Muscle layer of duodenum (tissue), 2 donors: Measurements from ENCODE around the gene DNMT3A.

Source experiments
- H3K27ac ChIP-seq: one replicate; pipeline ENCODE4 v1.7.0; 2013; ENCODE audit warnings: mild to moderate bottlenecking, low read length
- H3K27me3 ChIP-seq: one replicate; pipeline ENCODE4 v1.7.0; 2013; ENCODE audit warnings: low read depth, mild to moderate bottlenecking, control low read depth, low read length
- H3K36me3 ChIP-seq, 2 donors: one replicate each; pipeline ENCODE4 v1.7.0; 2013; ENCODE audit warnings: low read length in 2 of 2, control low read depth in 1 of 2, mild to moderate bottlenecking in 1 of 2; ENCODE audit not compliant: insufficient read depth in 2 of 2, control insufficient read depth in 1 of 2
- H3K4me1 ChIP-seq, 2 donors: one replicate each; pipeline ENCODE4 v1.7.0; 2013; ENCODE audit warnings: low read length in 2 of 2, mild to moderate bottlenecking in 2 of 2, control low read depth in 1 of 2, moderate library complexity in 1 of 2; ENCODE audit not compliant: insufficient read depth in 2 of 2, control insufficient read depth in 1 of 2
- H3K4me3 ChIP-seq, 2 donors: one replicate each; pipeline ENCODE4 v1.7.0; 2013; ENCODE audit warnings: low read length in 2 of 2, low read depth in 1 of 2, mild to moderate bottlenecking in 1 of 2
- H3K9me3 ChIP-seq, 2 donors: one replicate each; pipeline ENCODE4 v1.7.0; 2013; ENCODE audit warnings: low read length in 2 of 2, control low read depth in 1 of 2, mild to moderate bottlenecking in 1 of 2; ENCODE audit not compliant: control insufficient read depth in 1 of 2
- donor health status: healthy.

DNMT3A gene

DNA sequence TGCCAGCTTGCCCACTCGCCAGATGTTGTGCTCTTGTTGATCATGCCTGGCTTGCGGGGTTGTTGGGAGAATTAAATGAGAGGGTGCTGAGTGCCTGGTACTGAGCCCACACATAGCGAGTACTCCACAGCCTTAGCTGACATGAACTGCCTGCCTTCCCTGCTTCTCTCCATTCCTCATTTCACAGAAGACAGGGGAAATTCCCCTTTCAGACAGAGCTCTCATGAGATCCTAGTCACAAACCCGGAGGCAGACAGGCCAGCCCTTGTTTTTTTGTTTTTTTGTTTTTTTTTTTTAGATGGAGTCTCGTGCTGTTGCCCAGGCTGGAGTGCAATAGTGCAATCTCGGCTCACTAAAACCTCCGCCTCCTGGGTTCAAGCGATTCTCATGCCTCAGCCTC is 17.1 kb upstream of the DNMT3A start:
- peaks cover 3 to 4% of the 10 kb centered on the region in 2 donors for H3K4me1 ChIP-seq
- H3K4me3 ChIP-seq = no peak overlapping the region
- H3K36me3 ChIP-seq = no peaks in the 10 kb centered on the region
- no peak overlapping the region for H3K27ac ChIP-seq
- H3K9me3 ChIP-seq = no peaks in the 10 kb centered on the region
- no peaks in the 10 kb centered on the region for H3K27me3 ChIP-seq

DNA sequence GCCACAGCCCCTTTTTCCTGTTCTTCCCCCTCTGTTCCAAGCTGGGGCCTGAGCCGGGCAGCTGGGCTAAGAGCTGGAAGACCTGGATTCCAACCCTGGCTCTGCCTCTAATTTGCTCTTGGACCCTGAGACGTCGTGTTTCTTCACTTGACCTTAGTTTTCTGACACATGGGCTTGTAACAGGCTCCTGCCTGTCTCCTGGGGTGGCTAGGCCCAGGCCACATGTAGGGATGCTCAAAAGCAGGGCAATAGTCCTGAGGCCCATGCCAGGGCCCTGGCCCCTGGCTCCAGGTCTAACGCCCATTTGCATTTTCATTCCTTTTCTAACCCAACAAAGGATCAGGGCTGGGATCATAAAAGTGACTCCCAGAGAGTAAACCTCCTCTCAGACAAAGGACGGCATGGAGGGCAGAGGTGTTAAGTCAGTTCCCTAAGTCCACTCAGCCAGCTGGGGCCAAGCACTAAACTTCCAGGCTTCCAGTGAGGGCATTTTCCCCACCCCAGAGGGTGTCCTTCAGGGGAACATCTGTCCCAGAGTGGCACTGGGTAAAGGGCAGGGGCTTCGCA is 16.6 kb upstream of the DNMT3A start:
- no peaks in the 10 kb centered on the region for H3K27me3 ChIP-seq
- H3K4me3 ChIP-seq = no peak overlapping the region
- no peak overlapping the region for H3K27ac ChIP-seq
- H3K36me3 ChIP-seq = no peaks in the 10 kb centered on the region
- no peaks in the 10 kb centered on the region for H3K9me3 ChIP-seq
- H3K4me1 ChIP-seq = peaks cover 3 to 4% of the 10 kb centered on the region in 2 donors

GRCh38 chr2:25356088-25356487 is 14.4 kb upstream of the DNMT3A start:
- H3K36me3 ChIP-seq = no peaks in the 10 kb centered on the region
- H3K4me1 ChIP-seq = no peaks in the 10 kb centered on the region
- no peak overlapping the region for H3K27ac ChIP-seq
- H3K4me3 ChIP-seq = no peak overlapping the region
- H3K9me3 ChIP-seq = no peaks in the 10 kb centered on the region
- no peaks in the 10 kb centered on the region for H3K27me3 ChIP-seq

DNA sequence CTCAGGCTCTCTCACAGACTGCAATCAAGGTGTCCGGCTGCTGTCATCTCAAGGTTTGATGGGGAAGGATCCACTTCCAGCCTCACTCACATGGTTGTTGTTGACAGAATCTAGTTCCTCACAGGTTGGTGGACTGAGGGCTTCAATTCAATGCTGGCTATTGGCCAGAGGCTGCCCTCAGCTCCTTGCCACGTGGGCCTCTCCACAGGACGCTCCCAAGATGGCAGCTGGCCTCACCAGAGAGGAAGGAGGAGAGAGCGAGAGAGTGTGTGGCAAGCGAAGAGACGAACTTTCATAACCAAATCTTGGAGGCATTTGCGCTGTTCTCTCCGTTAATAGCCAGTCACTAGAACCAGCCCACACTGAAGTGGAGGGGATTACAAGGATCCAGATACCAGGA is 13.5 kb upstream of the DNMT3A start:
- Histone ChIP-seq H3K36me3 (no peaks in the 10 kb centered on the region), H3K4me1 (no peaks in the 10 kb centered on the region), H3K9me3 (no peaks in the 10 kb centered on the region), H3K27me3 (no peaks in the 10 kb centered on the region), H3K4me3 (no peak overlapping the region), H3K27ac (no peak overlapping the region)

DNA sequence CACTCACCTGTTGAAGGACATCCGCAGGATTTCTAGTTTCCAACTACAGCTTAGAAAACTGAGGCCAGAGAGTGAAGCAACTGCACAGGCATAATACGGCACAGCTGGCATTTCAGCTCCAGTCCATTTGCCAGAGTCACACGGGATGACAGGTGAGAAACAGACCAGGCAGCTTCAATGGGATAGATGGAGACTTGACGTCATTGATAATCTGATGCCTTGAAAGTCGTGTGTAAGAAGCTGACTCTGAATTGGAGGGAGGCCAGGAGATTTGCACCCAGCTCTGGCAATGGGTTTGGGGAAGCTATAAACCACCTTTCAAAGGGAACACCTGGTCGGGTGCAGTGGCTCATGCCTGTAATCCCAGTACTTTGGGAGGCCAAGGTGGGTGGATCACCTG is 12.4 kb upstream of the DNMT3A start:
- H3K4me1 ChIP-seq = no peaks in the 10 kb centered on the region
- no peaks in the 10 kb centered on the region for H3K9me3 ChIP-seq
- no peak overlapping the region for H3K4me3 ChIP-seq

DNA sequence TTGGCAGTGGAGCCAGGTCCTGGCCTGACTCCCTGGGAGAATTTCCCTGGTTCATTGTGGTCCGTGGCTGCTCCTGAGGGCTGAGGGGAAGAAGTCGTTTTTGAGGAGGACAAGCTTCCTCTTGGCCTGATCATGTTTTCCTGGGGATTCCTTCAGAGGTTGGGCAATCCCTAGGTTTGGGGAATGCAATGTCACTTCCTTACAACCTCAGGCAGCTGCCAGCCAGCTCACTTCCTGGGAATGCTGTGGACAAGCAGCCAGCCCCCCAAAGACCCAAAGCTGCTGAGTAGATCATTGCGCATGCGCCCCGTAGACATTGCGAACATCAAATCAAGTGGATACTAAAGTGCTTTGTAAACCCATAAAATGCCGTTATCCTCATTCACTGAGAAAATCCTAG is 7.7 kb upstream of the DNMT3A start:
- Histone ChIP-seq H3K4me3 (no peak overlapping the region), H3K27me3 (no peaks in the 10 kb centered on the region), H3K27ac (no peak overlapping the region), H3K36me3 (no peaks in the 10 kb centered on the region), H3K9me3 (no peaks in the 10 kb centered on the region), H3K4me1 (peaks cover 0 to 5% of the 10 kb centered on the region in 2 donors)

More for the DNA sequence above, 12.4 kb upstream of the DNMT3A start:
- Histone ChIP-seq H3K27ac (no peak overlapping the region), H3K27me3 (no peaks in the 10 kb centered on the region), H3K36me3 (no peaks in the 10 kb centered on the region)

DNA sequence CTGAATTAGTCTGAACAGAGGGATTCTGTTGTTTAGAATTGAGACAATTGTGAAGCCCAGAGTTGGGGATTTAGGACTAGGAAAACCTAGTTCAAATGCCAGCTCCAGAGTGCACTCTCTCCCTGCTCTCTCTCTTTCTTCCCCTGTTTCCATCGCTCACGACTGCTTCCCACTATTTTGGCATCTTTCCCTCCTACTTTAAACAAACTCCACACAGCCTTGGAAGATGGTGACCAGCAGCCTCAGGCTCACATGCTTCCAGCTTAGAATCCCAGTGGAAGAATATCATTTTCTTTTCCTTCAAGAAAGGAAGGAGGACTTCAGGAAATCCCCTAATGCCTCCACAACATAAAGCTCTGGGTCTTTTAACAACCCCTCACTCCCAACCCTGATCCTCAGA is 6.1 kb upstream of the DNMT3A start:
- Histone ChIP-seq H3K36me3 (no peaks in the 10 kb centered on the region), H3K4me1 (peaks cover 0 to 7% of the 10 kb centered on the region in 2 donors), H3K27ac (no peak overlapping the region), H3K9me3 (no peaks in the 10 kb centered on the region), H3K27me3 (no peaks in the 10 kb centered on the region), H3K4me3 (no peak overlapping the region)

DNA sequence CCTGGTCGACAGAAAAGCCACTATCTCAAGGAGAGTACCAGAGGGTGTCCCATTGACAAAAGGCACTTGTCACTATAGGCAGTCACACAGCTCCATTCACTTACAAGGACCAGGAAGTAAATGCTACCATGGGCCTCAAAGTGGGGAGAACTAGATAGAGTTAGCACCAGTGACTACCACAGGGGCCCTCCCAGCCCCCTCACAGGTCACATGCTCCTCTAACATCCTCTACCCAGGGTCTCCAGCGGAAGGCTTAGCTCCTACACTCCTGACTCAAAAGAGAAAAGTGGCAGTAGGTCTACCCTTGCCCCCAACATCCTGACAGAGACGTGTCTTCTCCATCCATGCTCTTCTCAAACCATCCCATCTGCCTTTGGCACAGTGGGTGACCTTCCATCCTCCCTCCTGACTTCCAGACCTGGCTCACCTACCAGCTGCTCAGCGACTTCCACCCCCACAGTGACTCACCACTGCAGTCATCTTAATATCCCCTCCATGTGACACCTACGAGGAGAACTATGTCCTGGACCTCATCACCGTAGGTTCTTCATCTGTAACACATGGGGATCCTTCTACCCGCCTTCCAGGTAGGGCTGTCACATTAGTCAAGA is 5.6 kb upstream of the DNMT3A start:
- no peaks in the 10 kb centered on the region for H3K36me3 ChIP-seq
- no peak overlapping the region for H3K27ac ChIP-seq

GRCh38 chr2:25343187-25343825 is 1.6 kb upstream of the DNMT3A start:
- H3K27ac ChIP-seq = no peak overlapping the region
- H3K9me3 ChIP-seq = no peaks in the 10 kb centered on the region
- H3K36me3 ChIP-seq = no peaks in the 10 kb centered on the region
- no peak overlapping the region for H3K4me3 ChIP-seq
- H3K27me3 ChIP-seq = no peaks in the 10 kb centered on the region
- peaks cover 9 to 32% of the 10 kb centered on the region in 2 donors for H3K4me1 ChIP-seq

More for the DNA sequence above, 5.6 kb upstream of the DNMT3A start:
- no peak overlapping the region for H3K4me3 ChIP-seq
- H3K4me1 ChIP-seq = peaks cover 0 to 11% of the 10 kb centered on the region in 2 donors
- no peaks in the 10 kb centered on the region for H3K9me3 ChIP-seq
- no peaks in the 10 kb centered on the region for H3K27me3 ChIP-seq

DNA sequence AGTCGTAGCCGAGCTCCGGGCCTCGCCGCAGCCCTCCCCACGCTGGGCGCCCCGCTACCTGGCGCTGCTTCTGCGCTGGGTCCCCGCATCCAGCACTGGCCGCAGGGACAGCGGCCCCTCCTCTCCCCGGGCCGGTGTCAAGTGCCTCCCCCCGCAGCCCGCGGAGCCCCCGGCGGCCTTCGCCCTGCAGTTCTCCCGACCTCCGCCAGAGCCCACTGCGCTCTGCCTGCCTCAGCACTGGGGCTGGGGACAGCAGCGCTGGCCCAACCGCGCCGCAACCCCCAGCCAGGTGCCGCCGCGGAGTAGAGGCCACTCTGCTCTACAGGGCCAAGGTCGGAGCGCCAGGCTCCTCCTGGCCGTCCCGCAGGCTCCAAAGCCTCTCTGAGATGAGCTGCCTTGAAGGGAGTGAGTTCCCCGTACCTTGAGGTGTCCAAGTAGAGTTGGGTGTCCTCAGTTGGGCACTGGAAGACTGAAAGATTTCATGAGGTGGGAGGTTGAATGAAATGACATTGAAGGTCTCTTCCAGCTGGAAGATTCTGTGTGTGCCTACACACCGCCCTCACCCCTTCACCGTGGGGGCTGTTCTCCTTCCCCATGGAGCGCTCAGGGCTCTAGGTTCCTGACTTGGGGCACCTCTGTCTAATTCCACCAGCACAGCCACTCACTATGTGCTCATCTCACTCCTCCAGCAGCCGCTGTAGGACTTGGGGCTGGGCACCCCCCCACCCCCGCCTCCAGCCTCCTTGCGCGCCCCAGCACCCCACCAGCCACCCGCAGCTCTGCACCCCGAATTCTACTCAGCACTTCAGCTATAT is 854 bp upstream of the DNMT3A start:
- no peaks in the 10 kb centered on the region for H3K9me3 ChIP-seq
- peak overlapping the region; percentile 42 to 64 for H3K4me3 ChIP-seq
- no peaks in the 10 kb centered on the region for H3K36me3 ChIP-seq
- H3K27me3 ChIP-seq = no peaks in the 10 kb centered on the region
- no peak overlapping the region for H3K27ac ChIP-seq
- H3K4me1 ChIP-seq = peaks cover 9 to 38% of the 10 kb centered on the region in 2 donors

DNA sequence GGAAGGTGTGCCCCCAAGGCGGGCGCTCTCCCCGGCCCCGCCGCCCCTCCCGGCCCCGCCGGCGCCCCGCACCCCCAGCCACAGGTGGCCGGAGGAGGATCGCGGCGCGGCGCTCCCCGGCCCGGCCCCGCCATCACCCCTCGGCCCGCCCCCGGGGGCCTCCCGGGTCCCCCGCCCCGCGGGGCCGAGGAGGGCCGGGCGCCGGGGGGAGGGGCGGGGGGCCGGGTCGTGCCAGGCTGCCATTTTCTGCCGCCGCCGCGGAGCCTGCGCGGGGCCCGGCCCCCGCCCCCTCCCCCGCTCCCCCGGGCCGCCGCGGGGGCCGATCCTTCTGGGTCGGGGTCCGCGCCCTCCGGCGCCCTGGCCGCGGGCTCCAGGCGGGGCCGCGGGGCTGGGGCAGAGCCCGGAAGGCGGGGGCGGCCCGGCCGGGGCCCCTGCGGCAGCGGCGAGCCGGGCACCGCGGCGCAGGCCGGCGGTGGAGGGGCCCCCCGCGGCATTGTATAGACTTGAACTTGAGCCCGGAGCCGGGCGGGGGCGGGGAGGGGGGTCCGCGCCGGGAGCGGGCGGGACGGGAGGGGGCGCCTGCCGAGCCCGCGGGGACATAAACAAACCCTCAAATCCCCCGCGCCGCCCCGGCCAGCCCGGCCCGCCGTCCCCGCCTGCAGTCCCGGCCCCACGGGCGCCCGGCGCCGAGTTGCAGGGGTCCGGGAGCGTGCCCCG is 556 bp downstream of the DNMT3A start:
- no peaks in the 10 kb centered on the region for H3K27me3 ChIP-seq
- peaks cover 13 to 47% of the 10 kb centered on the region in 2 donors for H3K4me1 ChIP-seq
- no peaks in the 10 kb centered on the region for H3K9me3 ChIP-seq
- H3K36me3 ChIP-seq = no peaks in the 10 kb centered on the region
- no peak overlapping the region for H3K4me3 ChIP-seq
- no peak overlapping the region for H3K27ac ChIP-seq
